Measurements from ENCODE around the gene HOXC5. TPM values are rescaled to one million over a fixed set of nuclear protein-coding genes. Genes with fewer than 3 reads are reported as not detected.

The HOXC5 gene
- total and polyA plus RNA-seq, 8 donors, result 0.25 to 1.3 TPM; not detected in 6

DNA sequence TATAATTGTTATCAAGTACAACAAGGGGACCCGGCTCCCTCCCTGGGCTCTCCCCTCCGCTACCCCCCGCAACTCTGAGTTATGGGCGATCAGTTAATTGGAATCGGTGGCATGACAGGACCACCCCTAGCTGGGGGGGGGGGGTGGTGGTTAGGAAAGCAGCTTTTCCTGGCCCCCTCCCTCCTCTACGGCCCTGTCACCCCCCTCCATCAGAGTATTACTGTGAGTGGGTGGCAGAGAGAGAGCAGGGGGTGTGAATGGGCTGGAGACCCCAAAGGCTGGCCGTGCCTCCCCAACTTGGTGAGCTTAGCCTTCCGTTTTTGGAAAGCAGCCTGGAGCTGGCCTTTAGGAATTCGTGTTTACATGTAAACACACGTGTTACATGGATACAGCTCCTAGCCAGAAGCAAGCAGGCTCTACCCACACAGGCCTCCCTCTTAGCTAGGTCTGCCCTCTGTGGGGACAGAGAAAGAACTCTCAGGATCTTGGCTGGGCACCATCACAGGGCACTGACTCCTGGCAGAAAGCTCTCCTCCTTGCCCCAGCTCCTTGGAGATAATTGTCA is 19.7 kb downstream of the HOXC5 start:
- H3K36me3 ChIP-seq, result no peaks in the 10 kb centered on the region
- WGBS, 5 donors, result 30 to 64% (median 48%) methylated on average over 9 to 10 of the region's 10 CpGs
- H3K4me3 ChIP-seq, result peak overlapping the region; percentile 54 to 71 (median 69)
- H3K27ac ChIP-seq, result peak overlapping the region; percentile 57 to 91 (median 83)
- H3K9me3 ChIP-seq, result no peaks in the 10 kb centered on the region
- intact Hi-C loops (cut with DNase I; ENCODE audit: low total_unique reads), result no loop called here
- DNase-seq, result peak in 1 of 2 donors; percentile 83
- TF ChIP-seq POLR2A (IDR thresholded peaks at IDR 0.05) (no peak), POLR2AphosphoS5 (IDR thresholded peaks at IDR 0.05) (peak in 1 of 3 donors; percentile 35), EP300 (IDR thresholded peaks at IDR 0.05) (no peak)
- TF ChIP-seq, protein P1, sequence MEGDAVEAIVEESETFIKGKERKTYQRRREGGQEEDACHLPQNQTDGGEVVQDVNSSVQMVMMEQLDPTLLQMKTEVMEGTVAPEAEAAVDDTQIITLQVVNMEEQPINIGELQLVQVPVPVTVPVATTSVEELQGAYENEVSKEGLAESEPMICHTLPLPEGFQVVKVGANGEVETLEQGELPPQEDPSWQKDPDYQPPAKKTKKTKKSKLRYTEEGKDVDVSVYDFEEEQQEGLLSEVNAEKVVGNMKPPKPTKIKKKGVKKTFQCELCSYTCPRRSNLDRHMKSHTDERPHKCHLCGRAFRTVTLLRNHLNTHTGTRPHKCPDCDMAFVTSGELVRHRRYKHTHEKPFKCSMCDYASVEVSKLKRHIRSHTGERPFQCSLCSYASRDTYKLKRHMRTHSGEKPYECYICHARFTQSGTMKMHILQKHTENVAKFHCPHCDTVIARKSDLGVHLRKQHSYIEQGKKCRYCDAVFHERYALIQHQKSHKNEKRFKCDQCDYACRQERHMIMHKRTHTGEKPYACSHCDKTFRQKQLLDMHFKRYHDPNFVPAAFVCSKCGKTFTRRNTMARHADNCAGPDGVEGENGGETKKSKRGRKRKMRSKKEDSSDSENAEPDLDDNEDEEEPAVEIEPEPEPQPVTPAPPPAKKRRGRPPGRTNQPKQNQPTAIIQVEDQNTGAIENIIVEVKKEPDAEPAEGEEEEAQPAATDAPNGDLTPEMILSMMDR (IDR thresholded peaks at IDR 0.05), result no peak
- H3K27me3 ChIP-seq, result peaks cover 0 to 76% (median 10%) of the 10 kb centered on the region in 3 donors
- H3K4me1 ChIP-seq, result peaks cover 18 to 68% (median 34%) of the 10 kb centered on the region in 4 donors

DNA sequence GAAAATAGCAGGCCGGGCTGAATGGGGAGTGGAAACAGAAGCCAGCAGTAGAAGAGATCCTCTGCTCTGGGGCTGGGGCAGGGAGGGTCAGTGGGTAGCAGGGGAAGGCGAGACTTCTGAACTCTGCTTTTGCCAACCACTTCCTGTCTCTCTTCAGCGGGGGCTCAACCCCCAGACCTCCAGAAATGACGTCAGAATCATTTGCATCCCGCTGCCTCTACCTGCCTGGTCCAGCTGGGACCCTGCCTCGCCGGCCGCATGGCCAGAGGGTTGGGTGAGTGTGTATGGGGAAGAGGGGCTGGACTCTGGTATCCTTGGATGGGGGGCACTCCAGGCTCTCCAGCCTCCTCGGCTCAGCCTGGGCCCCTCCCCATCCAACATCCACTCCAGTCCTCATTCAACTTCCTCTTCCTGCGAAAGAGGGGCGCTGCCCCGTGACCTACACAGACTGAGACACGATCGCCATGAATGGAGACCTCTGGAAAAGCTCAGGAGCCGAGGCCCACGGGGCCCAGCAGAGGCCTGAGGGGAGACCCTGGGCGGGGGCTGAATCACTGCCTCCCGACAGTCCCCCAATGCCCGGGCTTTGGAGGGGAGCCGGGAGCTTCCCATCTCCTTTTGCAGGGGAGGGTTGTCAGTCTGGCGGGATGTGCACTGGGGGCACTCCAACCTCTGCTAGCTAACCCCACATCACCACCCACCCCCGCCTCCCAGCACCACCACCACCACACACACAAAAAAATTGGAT is 20.3 kb downstream of the HOXC5 start:
- peak in 1 of 2 donors; percentile 69 for DNase-seq
- intact Hi-C loops (cut with DNase I; ENCODE audit: low total_unique reads), result no loop called here
- Histone ChIP-seq H3K9me3 (no peaks in the 10 kb centered on the region), H3K4me1 (peaks cover 18 to 69% (median 34%) of the 10 kb centered on the region in 4 donors), H3K27me3 (peaks cover 0 to 74% (median 8%) of the 10 kb centered on the region in 3 donors), H3K4me3 (peak overlapping the region; percentile 54 to 71 (median 69)), H3K27ac (peak overlapping the region; percentile 57 to 91 (median 83)), H3K36me3 (no peaks in the 10 kb centered on the region)
- TF ChIP-seq POLR2AphosphoS5 (IDR thresholded peaks at IDR 0.05) (peak in 2 of 3 donors; percentile 27 to 36), POLR2A (IDR thresholded peaks at IDR 0.05) (no peak)
- TF ChIP-seq, protein P1 (IDR thresholded peaks at IDR 0.05), result no peak
- 2 to 7% (median 5%) methylated on average over 11 to 22 of the region's 22 CpGs for WGBS, 5 donors

DNA sequence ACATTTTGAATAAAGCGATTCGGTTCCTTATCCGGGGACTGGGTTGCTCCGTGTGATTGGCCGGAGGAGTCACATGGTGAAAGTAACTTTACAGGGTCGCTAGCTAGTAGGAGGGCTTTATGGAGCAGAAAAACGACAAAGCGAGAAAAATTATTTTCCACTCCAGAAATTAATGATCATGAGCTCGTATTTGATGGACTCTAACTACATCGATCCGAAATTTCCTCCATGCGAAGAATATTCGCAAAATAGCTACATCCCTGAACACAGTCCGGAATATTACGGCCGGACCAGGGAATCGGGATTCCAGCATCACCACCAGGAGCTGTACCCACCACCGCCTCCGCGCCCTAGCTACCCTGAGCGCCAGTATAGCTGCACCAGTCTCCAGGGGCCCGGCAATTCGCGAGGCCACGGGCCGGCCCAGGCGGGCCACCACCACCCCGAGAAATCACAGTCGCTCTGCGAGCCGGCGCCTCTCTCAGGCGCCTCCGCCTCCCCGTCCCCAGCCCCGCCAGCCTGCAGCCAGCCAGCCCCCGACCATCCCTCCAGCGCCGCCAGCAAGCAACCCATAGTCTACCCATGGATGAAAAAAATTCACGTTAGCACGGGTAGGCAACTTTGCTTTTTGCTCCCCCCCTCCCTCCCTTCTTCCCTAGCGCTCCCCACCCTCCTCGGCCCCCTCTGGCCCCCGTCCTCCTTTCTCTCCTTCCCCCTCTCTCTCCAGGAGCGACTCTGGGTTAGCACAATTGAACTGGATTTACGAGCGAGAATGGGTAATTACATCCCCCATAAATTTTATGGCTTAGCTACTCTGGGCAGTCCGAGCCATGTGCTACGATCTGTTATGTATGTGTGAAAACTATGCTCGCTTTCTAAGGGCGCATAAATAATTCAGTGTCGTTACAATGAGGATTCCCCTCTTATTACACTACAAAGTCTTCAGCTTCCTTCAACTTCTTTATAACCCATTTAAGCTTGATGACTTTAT is 21.2 kb downstream of the HOXC5 start, which contains the start of gene HOXC4:
Gene HOXC4, plus strand, starts transcription at position 85 of the 991 bp plus-strand sequence. Its CDS starts 88 bp downstream, at position 173.
- Histone ChIP-seq H3K27me3 (peaks cover 0 to 66% (median 10%) of the 10 kb centered on the region in 3 donors), H3K36me3 (no peaks in the 10 kb centered on the region), H3K9me3 (no peaks in the 10 kb centered on the region), H3K4me3 (peak within 1 kb of the TSS; percentile 54 to 71 (median 69)), H3K4me1 (peaks cover 18 to 70% (median 34%) of the 10 kb centered on the region in 4 donors), H3K27ac (peak within 1 kb of the TSS; percentile 57 to 91 (median 83))
- intact Hi-C loops (cut with DNase I; ENCODE audit: low total_unique reads), result no loop called here
- WGBS, 5 donors, result 2 to 3% (median 2%) methylated on average over 42 to 52 of the region's 52 CpGs
- TF ChIP-seq, protein P1 (IDR thresholded peaks at IDR 0.05), result no peak
- TF ChIP-seq POLR2AphosphoS5 (IDR thresholded peaks at IDR 0.05) (no peak), EP300 (IDR thresholded peaks at IDR 0.05) (no peak), POLR2A (IDR thresholded peaks at IDR 0.05) (no peak)
- DNase-seq, result peak; percentile 39 to 86
